Amniotic stem cell (primary cell): ENCODE data around the gene ZSWIM7.
A peak's percentile ranks its signal among the peaks of the same experiment; 100 is the strongest.
"Not testable (repeated sequence)": the region's sequence is repeated elsewhere in the genome, so short reads cannot be mapped to it uniquely, and the experiment has no call there.

Source experiments
- DNase-seq: peaks from one replicate; lab custom pipeline; 2025; lab: John Stamatoyannopoulos, UW

ZSWIM7 gene

DNA sequence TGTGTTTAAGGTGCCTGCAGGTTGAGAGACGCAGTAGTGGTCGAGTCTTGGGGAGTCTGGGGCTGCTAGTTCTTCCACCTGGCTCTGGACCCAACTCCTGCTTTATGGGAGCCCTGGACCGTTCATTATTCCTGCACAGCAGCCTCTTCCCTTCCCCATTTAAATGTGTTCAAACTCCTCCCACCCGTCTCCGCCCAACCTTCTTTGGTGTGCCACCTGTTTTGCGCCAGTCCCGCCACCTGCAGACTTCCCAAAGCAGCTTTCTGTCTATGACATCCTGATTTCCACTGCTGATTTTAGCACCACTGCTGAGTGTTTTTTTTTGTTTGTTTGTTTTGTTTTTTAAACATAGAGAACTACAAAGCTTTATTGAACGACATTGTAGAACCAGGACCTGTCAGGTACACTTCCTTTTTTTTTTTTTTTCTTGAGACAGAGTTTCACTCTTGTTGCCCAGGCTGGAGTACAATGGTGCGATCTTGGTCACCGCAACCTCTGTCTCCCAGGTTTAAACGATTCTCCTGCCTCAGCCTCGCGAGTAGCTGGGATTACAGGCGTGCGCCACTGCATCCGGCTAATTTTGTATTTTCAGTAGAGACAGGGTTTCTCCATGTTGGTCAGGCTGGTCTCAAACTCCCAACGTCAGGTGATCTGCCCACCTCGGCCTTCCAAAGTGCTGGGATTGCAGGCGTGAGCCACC is 41.7 kb downstream of the ZSWIM7 start:
- no peak for DNase-seq

- DNase-seq = no peak
These were observed 42.3 kb downstream of the ZSWIM7 start for GRCh38 chr17:15957206-15957605.

- no peak for DNase-seq
These were observed 43.5 kb downstream of the ZSWIM7 start for GRCh38 chr17:15955793-15956541.

DNA sequence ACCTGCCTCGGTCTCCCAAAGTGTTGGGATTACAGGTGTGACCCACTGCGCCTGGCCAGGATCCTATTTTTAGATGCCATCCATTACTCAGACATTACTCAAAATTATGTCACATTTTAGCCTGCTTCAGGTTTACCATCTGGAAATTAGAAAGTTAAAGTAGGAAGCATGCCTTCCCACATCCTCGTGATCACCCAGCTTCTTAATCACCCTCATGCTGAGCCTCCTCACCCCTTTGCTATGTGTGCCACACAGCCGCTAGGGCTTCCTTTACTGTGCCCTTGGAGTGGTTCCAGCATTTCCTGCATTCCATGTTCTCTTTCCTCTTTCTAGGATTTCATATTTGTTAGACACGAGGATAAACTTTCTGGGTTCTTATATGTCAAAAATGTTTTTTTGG is 45.3 kb downstream of the ZSWIM7 start:
- DNase-seq = peak; percentile 71

GRCh38 chr17:15952916-15953790 is 46.4 kb downstream of the ZSWIM7 start:
- no peak for DNase-seq

- DNase-seq = no peak
These were observed 47.4 kb downstream of the ZSWIM7 start for GRCh38 chr17:15952048-15952532.

- no peak for DNase-seq
These were observed 48.0 kb downstream of the ZSWIM7 start for GRCh38 chr17:15951368-15952047.

- DNase-seq = no peak
These were observed 51.3 kb downstream of the ZSWIM7 start for GRCh38 chr17:15947976-15948752.

GRCh38 chr17:15947271-15947670 is 52.2 kb downstream of the ZSWIM7 start:
- no peak for DNase-seq

- DNase-seq = no peak
These were observed 52.8 kb downstream of the ZSWIM7 start for GRCh38 chr17:15946611-15947120.

DNA sequence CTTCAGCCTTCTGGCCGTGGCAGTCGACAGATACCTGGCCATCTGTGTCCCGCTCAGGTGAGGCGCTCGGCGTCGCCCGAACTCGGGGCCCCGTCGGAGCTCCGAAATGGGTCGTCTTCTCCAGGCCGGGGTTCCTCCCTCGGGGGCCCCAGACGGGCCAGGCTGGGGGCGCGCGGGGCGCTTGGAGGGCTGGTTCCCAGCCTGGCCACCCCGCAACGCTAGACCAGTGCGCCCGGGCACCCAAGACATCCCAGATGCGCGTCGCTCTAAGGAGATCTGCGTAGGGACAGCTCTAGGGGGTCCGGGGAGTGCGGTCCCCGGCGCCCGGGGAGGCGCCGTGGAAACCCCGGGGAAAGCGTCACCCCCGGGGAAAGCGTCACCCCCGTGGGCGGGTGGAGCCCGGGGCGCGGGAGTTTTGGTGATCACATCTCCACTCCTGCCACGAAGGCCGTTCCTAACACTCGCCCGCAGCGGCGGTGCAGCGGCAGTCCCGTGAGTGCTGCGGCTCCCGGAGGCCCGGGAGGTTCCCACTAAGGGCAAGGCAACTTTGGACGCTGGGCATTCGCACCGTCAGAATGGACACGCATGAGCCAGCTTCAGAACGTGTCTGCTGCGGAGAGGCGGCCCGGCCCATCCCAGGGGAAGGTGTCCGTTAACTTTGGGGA is 53.8 kb downstream of the ZSWIM7 start:
- DNase-seq = no peak

- DNase-seq = peak; percentile 10
These were observed 54.6 kb downstream of the ZSWIM7 start, which contains the start of gene ADORA2B for GRCh38 chr17:15944759-15945526. TSS of gene ADORA2B (plus strand) at chr17:15945130. CDS start at chr17:15945249, 119 bp downstream.

GRCh38 chr17:15943971-15944758 is 55.3 kb downstream of the ZSWIM7 start:
- DNase-seq = no peak

DNA sequence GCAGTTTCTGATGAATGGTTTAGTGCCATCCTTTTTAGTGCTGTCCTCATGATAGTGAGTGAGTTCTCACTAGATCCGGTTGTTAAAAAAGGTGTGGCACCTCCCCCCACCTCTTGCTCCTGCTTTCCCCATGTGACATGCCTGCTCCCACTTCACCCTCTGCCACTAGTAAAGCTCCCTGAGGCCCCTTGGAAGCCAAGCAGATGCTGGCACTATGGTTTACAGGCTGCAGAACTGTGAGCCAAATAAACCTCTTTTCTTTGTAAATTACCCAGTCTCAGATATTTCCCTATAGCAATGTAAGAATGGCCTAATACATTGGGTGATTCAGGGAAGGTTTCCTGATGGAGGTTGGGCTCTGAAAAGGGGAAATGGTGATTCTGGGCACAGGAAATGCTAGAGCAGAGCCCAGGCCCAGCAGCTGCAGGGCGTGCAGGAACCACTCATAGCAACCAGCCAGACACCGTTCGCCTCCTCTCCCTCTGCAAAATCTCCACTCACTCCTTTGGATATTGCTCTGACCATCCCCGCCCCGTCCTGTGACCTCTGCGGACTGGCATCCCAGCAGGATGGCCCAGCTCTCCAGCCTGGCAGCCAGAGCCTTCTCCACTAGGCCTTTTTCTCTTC is 57.2 kb downstream of the ZSWIM7 start:
- no peak for DNase-seq

GRCh38 chr17:15941781-15942180 is 57.7 kb downstream of the ZSWIM7 start:
- no peak for DNase-seq

- DNase-seq = not testable (repeated sequence)
These were observed 63.0 kb downstream of the ZSWIM7 start for GRCh38 chr17:15936481-15936880.

GRCh38 chr17:15935891-15936290 is 63.6 kb downstream of the ZSWIM7 start:
- no peak for DNase-seq

GRCh38 chr17:15934866-15935265 is 64.6 kb downstream of the ZSWIM7 start:
- no peak for DNase-seq
